HG03064 (cell line): ENCODE results near the gene CREBBP.

ENCODE experiments used
- ATAC-seq: cut with Tn5 transposase; IDR thresholded peaks from one replicate; pipeline ENCODE4 v1.9.1; 2021; ENCODE audit warnings: low read depth; ENCODE audit not compliant: unreplicated experiment

CREBBP gene

DNA sequence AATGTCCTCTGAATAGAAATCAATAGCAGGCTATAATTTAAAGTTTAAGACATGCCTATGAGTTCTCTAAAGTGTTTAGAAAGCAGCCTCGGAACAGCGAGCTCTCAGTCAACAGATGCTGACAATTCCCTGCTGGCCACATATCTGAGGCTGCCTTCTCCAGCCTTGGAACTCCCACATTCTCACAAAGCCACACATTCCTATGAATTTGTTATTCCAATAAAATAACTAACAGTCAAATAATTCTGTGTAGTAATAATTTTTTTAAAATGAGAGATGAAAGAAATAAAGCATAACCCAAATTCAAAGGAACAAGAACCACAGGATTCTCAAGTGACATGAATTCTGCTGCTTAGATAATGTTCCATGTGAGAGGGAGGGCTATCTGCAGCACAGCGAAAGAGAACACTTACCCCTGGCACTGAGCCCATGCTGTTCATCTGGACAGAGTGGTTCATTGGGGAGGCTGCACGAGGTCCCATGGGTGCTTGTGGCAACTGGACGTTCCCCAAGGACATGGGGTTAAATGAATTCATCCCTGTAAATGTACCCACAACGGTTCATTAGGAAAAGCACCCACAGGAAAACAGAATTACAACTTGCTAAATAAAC is 106.3 kb downstream of the CREBBP start:
- no peak for ATAC-seq

DNA sequence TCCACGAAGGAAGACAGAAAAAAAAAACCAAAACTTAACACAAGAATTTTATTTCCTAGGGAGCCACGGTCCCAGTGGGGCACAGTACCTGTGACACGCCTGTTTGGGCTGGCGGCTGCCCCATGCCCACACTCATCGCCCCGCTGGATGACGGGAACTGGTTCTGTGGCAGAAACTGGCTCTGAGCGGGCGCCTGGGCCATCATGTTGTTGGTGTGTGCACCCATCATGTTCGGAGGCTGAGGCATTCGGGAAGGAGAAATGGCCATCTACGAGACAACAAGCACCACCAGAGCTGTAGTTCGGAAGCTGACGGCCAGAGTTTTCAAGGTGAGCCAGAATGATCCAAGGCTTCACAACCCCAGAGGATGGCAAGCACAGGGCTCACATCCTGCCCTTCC is 106.8 kb downstream of the CREBBP start:
- no peak for ATAC-seq

DNA sequence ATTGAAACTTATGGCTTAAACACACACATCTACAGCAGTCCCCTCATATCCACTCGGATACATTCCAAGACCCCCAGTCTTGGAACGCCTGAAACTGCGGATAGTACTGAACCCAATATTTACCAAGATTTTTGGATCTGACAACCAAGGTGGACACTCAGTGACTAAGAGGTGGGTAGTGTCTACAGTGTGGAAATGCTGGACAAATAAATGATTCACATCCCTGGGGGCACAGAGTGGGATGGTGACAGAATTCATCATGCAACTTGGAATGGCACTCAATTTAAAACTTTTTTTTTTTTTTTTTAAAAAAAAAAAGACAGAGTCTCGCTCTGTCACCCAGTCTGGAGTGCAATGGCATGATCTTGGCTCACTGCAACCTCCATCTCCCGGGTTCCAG is 109.0 kb downstream of the CREBBP start:
- ATAC-seq, result no peak

DNA sequence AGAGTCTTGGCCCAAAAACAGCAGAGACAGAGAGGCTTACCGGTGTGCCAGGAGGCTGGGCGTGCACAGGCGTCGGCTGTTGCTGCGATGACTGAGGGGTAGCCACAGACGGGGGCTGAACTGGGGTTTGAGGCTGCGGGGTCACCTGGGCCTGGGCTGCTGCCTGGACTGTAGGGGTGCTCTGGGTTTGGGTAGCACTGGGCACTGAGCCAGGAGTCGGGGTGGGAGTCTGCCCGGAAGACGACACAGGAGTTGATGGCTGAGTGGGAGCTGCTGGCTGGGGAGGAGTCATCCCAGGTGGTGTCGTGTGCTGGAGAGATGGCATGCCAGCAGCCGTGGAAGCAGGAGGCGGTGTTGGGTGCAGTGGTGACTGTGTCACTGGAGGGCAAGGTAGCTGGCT is 110.0 kb downstream of the CREBBP start:
- no peak for ATAC-seq

DNA sequence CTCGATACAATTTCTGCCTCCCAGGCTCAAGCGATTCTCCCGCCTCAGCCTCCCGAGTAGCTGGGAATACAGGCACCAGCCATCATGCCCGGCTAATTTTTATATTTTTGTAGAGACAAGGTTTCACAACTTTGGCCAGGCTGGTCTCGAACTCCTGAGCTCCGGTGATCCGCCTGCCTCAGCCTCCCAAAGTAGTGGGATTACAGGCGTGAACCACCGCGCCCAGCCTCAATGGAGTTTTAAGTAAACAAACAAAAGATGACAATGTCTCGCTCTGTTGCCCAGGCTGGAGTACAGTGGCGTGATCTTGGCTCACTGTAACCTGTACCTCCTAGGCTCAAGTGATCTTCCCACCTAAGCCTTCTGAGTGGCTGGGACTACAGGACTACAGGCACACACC is 110.6 kb downstream of the CREBBP start:
- no peak for ATAC-seq

DNA sequence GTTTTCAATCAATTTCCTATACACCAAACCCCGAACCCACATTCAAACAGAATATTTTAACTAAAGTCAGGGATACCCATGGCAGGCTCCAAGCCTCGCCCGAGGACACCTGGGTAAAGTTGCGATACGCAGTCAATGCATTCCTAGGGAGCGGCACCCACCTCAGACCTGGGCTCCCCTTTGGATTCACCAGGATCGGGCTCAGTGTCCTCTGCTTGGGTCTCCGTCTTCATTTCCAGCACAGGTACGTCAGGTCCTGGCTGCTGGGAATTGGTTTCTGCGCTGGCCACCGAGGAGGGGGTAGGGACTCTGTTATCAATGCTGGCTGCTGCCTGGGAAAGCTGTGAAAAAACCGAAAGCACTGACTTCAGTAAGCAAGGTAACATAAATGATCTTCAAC is 111.5 kb downstream of the CREBBP start:
- ATAC-seq, result no peak

DNA sequence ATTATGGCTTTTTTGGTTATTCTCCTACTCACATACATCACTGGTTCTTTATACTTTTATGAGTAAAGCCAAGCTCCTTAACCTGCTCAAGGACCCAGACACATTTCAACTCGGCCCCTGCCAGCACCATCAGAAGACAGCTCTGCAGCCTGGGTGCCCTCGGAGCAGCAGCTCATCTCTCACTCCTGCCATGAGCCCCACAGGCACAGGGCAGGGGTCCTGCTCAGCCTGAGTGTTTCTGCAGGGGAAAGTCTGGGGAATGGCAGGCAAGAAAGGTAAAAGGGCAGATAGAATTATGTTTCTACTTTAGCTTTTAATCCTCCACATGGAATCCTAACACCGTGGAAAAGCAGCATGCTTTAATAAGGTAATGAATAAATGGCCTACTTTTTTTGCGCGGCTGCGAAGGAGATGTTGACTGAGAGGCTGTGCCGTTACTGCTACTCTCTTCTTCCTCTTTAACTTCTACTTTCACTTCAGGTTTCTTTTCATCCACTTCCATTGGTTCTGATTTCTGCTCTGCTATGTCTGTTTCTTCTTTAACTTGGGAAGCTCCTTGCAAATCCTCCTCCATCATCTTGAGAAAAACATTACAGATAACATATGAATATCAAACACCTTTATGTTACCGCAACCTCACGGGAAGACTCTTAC is 113.1 kb downstream of the CREBBP start:
- ATAC-seq, result no peak

DNA sequence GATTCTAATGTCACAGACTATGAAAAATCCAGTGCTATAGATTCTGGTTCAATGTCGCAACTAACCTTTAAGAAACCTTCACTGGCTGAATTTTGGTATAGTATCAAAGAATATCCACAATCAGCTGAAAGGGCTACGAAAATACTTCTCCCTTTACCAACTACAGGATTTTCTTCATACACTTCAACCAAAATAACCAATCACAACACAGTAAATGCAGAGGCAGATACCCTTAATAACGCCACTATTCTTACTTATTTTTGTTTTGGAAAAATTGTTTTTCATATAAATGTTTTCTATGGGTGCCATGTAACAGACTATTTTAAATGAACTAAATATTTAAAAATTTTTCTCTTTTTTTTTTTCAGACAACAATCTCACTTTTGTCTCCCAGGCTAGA is 114.3 kb downstream of the CREBBP start:
- no peak for ATAC-seq

DNA sequence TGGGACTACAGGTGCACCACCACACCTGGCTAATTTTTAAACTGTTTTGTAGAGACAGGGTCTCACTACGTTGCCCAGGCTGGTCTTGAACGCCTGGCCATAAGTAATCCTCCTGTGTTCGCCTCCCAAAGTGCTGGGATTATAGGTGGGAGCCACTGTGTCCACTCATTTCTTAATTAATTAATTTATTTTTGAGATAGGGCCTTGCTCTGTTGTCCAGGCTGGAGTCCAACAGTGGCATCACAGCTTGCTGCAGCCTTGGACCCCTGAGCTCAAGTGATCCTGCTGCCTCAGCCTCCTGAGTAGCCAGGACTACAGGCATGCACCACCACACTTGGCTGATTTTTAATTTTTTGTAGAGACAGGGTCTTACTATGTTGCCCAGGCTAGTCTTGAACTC is 116.1 kb downstream of the CREBBP start:
- no peak for ATAC-seq

DNA sequence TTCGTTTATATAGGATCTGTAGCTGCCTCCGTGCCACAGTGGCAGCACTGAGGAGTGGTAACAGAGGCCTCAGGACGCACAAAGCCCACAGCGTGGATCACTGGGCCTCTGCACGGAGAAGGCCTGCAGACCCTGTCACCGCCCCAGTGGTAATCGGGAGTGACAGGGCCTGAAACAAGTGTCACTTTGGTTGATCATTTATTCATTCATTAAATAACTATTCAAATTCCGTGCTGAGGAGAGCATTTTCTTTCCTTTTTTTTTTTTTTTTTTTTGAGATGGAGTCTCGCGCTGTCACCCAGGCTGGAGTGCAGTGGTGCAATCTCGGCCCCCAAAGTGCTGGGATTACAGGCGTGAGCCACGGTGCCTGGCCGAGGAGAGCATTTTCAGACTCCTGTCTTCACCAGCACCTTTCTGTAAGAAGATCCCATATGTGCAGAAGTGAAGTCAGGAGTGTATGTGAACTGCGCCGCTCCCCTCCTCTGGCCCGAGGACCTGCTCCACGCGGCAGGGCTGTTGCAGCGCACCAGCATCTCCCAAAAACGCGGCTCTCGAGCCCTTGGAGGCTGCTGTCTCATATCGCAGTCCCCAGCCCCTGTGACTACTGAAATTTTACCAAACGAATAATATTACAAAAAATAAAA is 118.3 kb downstream of the CREBBP start:
- no peak for ATAC-seq

DNA sequence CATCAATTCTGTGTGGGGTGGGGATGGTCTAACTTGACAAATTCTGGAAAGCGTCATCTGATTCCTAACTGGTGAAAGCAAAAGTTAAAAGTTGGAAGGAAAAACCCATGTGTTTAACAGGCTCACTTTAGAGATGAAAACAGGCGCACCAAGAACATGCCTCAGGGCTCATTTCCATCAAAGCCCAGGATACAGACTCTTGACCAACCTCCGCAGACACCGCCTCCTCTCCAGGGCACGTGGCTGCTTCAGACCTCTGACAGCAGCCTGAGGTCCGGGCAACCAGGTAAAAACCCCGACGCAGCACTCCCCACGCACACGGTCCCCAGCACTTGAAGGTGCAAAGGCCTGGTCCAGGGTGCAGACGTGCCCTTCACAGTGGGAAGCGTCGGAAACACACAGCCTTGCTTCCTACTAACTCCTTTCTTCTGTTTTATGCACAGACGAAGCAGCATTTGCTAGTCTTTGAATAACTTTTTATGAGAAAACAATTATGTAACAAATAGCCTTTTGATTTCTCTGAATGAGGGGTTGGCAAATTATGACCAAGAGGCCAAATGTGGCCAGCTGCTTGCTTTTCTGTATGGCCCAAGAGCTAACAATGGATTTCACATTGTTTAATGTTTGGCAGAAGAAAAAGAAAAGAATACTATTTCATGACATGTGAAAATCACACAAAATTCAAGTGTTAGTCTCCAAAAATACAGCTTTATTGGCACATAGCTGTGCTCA is 119.0 kb downstream of the CREBBP start:
- no peak for ATAC-seq

DNA sequence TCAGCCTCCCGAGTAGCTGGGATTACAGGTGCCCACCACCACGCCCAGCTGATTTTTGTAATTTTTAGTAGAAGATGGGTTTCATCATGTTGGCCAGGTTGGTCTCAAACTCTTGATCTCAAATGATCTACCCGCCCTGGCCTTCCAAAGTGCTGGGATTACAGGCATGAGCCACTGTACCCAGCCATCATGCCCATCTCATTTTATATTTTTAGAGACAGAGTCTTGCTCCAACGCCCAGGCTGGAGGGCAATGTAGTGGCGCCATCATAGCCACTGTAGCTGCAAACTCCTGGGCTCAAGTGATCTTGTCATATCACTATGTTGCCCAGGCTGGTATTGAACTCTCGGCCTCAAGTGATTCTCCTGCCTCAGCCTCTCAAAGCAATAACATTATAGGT is 120.0 kb downstream of the CREBBP start:
- ATAC-seq, result no peak

DNA sequence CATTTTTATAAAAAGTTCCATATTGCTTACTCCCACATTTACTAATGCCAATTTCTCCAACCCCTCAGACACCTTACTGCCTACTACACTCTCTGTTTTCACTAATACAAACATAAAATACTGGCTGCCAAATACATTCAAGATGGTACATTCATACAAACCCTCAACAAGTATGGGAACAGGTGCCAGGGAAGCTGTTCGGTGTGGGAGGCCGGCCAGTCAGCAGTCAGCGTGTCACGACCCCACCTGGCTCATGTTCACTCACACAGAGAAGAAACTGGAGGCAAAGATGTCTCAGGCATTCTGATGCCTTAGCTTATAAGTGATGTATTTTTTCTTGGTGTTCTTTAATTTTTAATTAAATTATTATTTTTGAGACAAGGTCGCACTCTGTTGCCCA is 120.8 kb downstream of the CREBBP start:
- no peak for ATAC-seq

DNA sequence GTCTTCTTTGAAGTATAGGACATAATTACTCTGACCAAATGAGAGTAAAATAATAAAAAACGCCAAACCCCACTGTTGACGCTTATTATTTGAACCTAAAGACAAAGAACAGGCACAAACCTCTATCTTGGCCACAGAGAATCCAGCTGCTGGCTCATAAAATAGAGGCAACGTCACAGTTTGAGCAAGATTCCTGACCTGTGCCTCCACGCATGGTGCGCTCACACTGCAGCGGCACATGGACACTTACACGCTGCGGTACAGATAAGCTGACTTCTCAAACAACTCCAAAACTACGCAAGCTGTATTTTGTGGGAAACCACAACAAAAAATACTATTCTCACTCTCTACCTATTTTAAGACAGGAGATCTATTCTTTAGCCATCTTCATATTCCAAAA is 124.4 kb downstream of the CREBBP start:
- ATAC-seq, result no peak

DNA sequence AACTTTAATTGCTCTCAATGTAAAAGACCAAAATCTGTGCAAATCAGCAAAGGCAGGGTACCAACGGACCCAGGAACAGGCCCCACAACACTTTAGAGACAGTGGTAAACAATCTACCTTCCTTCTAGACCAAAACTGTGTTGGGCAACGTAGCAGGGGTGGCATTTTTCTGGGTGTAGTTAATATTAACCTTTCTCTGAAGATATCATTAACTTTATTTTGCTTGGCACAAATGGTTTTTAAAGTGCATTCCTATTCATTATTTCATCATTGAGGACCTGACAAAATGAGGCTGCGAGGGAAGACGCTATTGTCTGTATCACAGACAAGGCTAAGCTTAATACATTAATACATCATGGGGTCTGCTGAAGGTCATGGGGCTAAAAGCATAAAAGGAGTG is 125.3 kb downstream of the CREBBP start:
- ATAC-seq, result no peak

DNA sequence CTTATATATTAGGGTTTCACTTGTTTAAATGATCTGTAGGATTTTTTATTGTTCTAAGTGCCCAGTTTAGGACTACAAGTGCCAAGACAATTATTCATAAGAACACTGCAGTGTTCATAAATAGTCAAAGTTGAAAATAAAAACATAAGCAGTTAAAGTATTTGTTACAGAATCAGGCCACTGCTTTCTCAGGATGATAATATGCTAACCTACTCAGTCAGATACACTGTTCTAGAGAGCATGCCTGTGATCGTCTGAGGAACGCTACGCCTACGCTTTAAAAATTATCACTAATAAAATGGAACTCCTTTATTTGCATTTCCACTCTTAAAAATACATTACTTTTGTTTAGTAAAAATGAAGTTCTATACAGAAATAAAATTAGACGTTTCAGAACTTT is 125.7 kb downstream of the CREBBP start:
- no peak for ATAC-seq

DNA sequence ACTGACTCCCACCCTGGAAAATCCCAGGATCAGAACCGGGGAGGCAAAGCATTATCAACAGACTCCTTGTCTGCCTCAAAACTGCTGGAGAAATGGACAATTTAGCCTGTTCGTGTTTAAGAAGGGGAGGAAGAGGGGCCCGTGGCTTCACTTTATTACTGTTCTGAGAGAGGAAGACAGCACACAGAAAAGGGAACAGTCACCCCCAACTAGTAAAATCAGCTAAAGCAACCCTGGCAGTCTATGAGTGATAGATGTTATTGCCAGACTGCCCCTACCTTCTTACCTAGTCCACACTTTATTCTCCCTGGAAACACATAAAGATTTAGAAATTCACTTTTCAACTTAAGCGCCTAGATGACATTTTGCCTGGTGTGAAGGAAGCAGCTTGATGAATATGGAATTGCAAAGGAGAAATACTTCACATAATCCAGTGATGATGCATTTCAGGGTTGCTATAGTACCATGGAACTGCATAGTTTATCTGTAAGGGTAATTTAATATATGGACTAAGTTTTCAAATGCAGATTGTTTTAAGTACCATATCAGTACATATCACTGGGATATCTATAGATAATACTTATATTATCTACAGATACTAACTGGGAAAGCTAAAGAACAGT is 126.3 kb downstream of the CREBBP start:
- ATAC-seq, result no peak

DNA sequence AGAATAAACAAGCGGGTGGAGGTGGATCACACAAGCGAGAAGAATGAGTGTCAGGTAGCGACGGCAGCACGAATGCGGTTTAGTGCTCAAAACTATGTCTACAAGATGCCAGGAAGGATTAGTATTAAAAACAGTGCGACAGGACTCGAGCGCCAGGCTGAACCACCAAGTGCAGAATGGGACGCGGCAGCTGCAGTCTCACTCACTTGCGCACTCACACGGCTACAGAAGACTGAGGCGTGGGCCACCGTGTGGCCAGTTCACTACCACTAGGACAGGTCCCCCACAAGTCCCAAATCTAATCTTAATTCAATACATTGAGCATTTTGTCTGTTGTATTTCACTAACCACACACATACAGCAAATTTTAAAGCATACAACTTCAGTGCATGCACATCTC is 127.5 kb downstream of the CREBBP start:
- ATAC-seq, result no peak

DNA sequence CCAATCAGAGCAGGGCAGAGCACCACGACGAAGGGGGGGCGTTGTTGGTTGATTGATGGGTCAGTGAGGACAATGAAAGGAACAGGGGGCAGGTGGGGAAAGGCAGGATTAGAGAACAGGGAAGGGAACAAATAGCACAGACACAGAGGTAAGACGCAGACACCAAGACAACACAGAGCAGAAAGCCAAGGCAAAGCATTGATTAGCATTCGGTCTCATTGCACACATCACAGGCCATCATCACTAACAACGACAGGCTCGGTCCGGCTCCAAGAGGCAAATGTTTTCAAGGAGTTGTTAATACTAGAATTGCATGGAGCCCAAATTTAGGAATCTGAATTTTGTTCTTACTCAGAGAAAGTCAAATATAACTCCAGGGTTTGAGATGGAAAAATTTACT is 128.6 kb downstream of the CREBBP start:
- no peak for ATAC-seq

DNA sequence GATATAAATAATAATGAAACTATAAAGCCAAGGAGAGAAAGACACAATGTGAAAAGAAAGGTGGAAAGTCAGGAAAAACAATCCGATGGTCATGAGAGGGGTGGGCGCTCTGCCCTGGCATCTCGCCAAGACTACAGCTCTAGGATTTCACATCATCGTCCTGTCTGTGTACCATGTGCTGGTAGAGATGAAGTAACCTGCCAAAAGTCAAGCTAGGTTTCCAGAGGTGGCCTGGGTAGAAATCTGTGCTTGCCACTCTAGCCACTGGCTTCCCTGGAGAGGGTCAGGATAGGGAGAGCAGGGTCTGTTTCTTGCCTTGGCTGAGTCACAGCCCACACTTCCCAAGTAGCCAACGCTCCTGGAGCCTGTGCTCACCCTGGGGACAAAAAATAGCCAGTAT is 132.2 kb downstream of the CREBBP start:
- ATAC-seq, result no peak

DNA sequence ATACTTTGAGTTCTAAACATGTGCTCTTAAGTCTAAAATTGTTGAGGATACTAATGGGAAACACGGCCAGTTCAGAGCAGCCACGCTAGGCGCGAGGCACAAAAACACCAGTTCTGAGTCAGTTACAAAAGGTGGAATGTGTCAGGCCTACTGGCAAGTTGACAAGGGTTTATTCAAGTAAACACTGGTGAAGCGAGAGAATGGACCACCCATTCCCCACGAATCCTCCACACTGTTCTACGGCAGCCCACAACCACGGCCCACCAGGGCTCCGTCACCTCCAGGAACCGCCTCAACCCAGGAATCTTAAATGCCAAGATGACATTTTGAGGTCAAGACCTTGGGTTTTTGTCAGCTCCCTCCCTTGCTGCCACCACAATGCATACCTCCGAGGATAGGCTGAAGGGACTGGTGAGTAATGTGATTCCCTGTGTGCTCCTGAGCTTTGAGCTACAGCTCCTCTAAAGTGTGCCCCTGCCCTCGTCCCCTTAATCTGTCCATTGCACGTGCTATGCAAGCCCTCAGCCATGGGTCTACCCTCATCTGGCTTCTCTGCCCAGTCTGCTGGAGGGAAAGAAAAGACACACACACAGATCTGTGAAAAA is 134.7 kb downstream of the CREBBP start:
- ATAC-seq, result no peak
